LNCAP (cell line): ENCODE results near the gene KIF6.

Source experiments
- CTCF ChIP-seq: fragments of 450-650 bp; IDR thresholded peaks from 2 replicates; pipeline ENCODE4 v1.5.1; 2017; ENCODE audit warnings: mild to moderate bottlenecking

KIF6 gene

GRCh38 chr6:39700362-39700761 is 24.8 kb downstream of the KIF6 start:
- TF ChIP-seq CTCF, result no peak

- TF ChIP-seq CTCF, result no peak
Measured at GRCh38 chr6:39698789-39699188, 26.4 kb downstream of the KIF6 start.

- no peak for TF ChIP-seq CTCF
Measured at GRCh38 chr6:39696986-39697788, 28.0 kb downstream of the KIF6 start.

- no peak for TF ChIP-seq CTCF
Measured at GRCh38 chr6:39695447-39695846, 29.8 kb downstream of the KIF6 start.

GRCh38 chr6:39693206-39693605 is 32.0 kb downstream of the KIF6 start:
- TF ChIP-seq CTCF, result no peak

GRCh38 chr6:39688494-39688893 is 36.7 kb downstream of the KIF6 start:
- TF ChIP-seq CTCF, result no peak

GRCh38 chr6:39686976-39687375 is 38.2 kb downstream of the KIF6 start:
- TF ChIP-seq CTCF, result no peak

- no peak for TF ChIP-seq CTCF
Measured at GRCh38 chr6:39685938-39686337, 39.3 kb downstream of the KIF6 start.
